HEK293 (cell line): Measurements from ENCODE around the gene RNF126.

Source experiments
- GLI4 ChIP-seq: fragments of 450-650 bp; formaldehyde crosslinking; IDR thresholded peaks from 2 replicates; pipeline ENCODE4 v1.5.1; 2016; ENCODE audit warnings: missing biosample characterization, missing genetic modification characterization
- INSM2 ChIP-seq: fragments of 450-650 bp; formaldehyde crosslinking; IDR thresholded peaks from 2 replicates; pipeline ENCODE4 v1.5.1; 2016; ENCODE audit warnings: missing biosample characterization, missing genetic modification characterization
- KLF16 ChIP-seq: fragments of 450-650 bp; formaldehyde crosslinking; IDR thresholded peaks from 2 replicates; pipeline ENCODE4 v1.5.1; 2017; ENCODE audit warnings: missing biosample characterization, missing genetic modification characterization
- ZNF157 ChIP-seq: fragments of 450-650 bp; formaldehyde crosslinking; IDR thresholded peaks from 2 replicates; pipeline ENCODE4 v1.5.1; 2016; ENCODE audit warnings: missing biosample characterization, missing genetic modification characterization
- ZNF202 ChIP-seq: fragments of 450-650 bp; formaldehyde crosslinking; IDR thresholded peaks from 2 replicates; pipeline ENCODE4 v1.5.1; 2016; ENCODE audit warnings: missing biosample characterization, missing genetic modification characterization, borderline replicate concordance
- ZNF239 ChIP-seq: fragments of 450-650 bp; formaldehyde crosslinking; IDR thresholded peaks from 2 replicates; pipeline ENCODE4 v1.5.1; 2016; ENCODE audit warnings: missing biosample characterization, missing genetic modification characterization
- ZNF473 ChIP-seq: fragments of 450-650 bp; formaldehyde crosslinking; IDR thresholded peaks from 2 replicates; pipeline ENCODE4 v1.5.1; 2017; ENCODE audit warnings: missing biosample characterization, missing genetic modification characterization
- ZNF501 ChIP-seq: fragments of 450-650 bp; formaldehyde crosslinking; IDR thresholded peaks from 2 replicates; pipeline ENCODE4 v1.5.1; 2016; ENCODE audit warnings: missing biosample characterization, missing genetic modification characterization
- TF ChIP-seq, protein P1 (sequence below): fragments of 450-650 bp; formaldehyde crosslinking; IDR thresholded peaks from 2 replicates; pipeline ENCODE4 v1.5.1; 2016; ENCODE audit warnings: missing biosample characterization, missing genetic modification characterization
- TF ChIP-seq, protein P2 (sequence below): fragments of 450-650 bp; formaldehyde crosslinking; IDR thresholded peaks from 2 replicates; pipeline ENCODE4 v1.5.1; 2017; ENCODE audit warnings: missing biosample characterization, missing genetic modification characterization

DNA sequence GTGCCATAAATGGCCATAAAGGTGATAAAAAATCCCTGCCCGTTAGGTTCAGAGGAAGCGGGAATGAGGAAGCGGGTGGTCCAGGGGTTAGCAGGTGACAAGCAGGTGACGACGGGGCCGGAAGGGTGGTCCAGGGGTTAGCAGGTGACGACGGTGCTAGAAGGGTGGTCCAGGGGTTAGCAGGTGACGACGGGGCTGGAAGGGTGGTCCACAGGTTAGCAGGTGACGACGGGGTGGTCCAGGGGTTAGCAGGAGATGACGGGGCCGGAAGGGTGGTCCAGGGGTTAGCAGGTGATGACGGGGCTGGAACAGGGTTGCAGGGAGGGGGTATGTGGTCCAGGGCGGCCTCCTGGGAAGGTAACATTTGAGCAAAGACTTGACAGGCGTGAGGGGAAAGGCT, 26.0 kb upstream of the RNF126 start:
- TF ChIP-seq, protein P1, sequence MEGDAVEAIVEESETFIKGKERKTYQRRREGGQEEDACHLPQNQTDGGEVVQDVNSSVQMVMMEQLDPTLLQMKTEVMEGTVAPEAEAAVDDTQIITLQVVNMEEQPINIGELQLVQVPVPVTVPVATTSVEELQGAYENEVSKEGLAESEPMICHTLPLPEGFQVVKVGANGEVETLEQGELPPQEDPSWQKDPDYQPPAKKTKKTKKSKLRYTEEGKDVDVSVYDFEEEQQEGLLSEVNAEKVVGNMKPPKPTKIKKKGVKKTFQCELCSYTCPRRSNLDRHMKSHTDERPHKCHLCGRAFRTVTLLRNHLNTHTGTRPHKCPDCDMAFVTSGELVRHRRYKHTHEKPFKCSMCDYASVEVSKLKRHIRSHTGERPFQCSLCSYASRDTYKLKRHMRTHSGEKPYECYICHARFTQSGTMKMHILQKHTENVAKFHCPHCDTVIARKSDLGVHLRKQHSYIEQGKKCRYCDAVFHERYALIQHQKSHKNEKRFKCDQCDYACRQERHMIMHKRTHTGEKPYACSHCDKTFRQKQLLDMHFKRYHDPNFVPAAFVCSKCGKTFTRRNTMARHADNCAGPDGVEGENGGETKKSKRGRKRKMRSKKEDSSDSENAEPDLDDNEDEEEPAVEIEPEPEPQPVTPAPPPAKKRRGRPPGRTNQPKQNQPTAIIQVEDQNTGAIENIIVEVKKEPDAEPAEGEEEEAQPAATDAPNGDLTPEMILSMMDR, result no peak
- TF ChIP-seq GLI4 (tag by site-specific recombination) (no peak), ZNF239 (tag by site-specific recombination) (no peak), INSM2 (tag by site-specific recombination) (no peak), ZNF157 (tag by site-specific recombination) (no peak), ZNF202 (tag by site-specific recombination) (no peak), KLF16 (tag by site-specific recombination) (no peak), ZNF501 (tag by site-specific recombination) (no peak), ZNF473 (tag by site-specific recombination) (no peak)
- TF ChIP-seq, protein P2, sequence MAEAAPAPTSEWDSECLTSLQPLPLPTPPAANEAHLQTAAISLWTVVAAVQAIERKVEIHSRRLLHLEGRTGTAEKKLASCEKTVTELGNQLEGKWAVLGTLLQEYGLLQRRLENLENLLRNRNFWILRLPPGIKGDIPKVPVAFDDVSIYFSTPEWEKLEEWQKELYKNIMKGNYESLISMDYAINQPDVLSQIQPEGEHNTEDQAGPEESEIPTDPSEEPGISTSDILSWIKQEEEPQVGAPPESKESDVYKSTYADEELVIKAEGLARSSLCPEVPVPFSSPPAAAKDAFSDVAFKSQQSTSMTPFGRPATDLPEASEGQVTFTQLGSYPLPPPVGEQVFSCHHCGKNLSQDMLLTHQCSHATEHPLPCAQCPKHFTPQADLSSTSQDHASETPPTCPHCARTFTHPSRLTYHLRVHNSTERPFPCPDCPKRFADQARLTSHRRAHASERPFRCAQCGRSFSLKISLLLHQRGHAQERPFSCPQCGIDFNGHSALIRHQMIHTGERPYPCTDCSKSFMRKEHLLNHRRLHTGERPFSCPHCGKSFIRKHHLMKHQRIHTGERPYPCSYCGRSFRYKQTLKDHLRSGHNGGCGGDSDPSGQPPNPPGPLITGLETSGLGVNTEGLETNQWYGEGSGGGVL (tag by site-specific recombination), result no peak
